ENCODE data around the gene ALK.

GRCh38 chr2:29557268-29557667, 364.1 kb downstream of the ALK start:
- TF ChIP-seq CTCF (conservative IDR thresholded peaks at IDR 0.05; ENCODE audit: low read depth, low read length) = no peak
- TF ChIP-seq EZH2phosphoT487 (IDR thresholded peaks at IDR 0.05; ENCODE audit: borderline replicate concordance, low read length) = no peak
- no peak for TF ChIP-seq EZH2 (IDR thresholded peaks at IDR 0.05; ENCODE audit: low read length, unreplicated experiment)
